Kasumi-1 (cell line): Measurements from ENCODE around the gene LAMTOR2.

Experiments used
- DNase-seq, 2 experiments: peaks; one replicate each; lab custom pipeline; 2025; lab: John Stamatoyannopoulos, UW

The LAMTOR2 gene

DNA sequence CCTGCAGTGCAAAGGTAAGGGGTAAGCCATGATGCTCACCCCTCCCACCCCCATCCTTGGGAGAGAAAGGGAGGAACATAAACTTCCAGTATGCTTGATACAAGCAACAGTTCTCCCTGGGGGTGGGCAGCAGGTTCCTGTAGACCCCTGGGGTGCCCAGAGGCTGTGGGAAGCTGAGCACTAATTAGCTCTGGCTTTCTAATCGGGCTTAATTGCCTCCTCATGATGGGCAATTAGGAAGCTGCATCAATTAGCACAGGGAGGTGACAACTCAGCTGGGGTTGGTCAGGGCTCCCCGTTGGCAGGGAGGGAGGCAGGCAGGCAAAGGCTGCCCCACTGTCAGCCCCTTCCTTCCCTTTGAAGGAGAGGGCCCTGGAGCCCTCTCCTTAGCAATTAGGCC lies 44.2 kb downstream of the LAMTOR2 start:
- DNase-seq: no peak

DNA sequence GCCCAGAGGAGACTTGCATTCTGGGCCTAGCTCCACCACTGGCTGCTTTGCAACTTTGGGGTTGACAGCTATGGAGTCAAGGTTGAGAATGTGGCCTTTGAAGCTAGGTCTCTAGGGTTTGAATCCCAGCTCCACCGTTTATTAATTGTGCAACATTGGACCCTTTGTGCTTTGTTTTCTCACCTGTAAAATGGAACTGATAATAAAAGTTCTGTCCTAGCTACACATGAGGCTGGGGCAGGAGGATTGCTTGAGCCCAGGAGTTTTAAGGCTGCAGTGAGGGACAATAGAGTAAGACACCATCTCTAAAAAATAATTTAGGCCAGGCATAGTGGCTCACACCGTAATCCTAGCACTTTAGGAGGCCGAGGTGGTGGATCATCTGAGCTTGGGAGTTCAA lies 44.7 kb downstream of the LAMTOR2 start:
- DNase-seq: no peak

DNA sequence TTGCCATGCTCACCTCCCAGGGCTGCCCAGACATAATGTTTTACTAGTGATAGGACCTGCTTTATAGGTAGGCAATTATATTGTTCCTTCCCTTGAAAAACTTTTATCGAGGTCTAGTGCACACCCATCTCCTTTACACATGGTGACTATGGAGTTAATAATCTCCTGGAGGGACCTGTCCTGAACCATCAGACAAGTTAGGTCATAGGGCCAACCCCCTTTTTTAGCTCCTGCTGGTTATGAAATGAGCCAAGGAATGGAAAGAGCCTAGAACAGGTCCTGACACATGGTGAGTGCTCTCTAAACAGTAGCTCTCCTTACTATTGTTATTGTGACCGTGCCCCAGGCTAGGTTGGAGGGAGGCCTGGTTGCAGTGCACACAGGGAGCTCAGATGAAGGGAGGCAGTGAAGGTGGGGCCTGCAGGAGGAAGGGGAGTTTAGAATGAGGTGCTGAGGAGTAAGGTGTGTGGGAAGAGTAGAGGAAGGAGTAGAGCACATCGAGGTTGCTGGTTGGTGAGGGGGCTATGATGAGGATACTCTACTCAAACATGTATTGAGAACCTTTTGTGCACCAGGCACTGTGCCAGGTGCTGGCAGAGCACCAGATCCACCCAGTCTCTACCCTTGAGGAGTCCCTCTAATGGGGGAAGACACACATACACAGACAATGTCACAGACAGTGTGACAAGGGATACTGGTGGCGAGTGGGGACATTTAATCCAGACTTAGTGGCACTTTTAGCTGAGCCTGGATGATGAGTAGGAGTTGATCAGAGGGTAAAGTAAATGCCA lies 45.8 kb downstream of the LAMTOR2 start:
- DNase-seq: no peak

DNA sequence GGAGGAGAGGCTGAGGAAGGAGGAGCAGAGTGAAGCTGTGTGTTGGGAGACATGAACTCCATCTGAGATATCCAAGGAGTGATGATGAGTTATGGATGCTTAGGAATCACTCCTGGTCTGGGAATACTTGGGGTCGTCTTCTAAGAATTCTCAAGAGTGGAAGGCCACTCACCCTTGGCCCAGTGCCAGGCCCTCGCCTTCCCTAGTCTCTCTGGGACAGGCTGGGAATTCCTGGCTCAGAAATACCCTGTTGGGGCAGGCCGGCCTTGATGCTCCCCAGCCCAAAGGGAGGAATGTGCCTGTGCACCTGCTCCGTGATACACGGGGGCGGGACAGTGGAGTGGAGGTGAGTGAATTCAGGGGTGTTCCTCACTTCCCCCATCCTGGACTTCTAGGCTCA lies 47.3 kb downstream of the LAMTOR2 start:
- DNase-seq: no peak

DNA sequence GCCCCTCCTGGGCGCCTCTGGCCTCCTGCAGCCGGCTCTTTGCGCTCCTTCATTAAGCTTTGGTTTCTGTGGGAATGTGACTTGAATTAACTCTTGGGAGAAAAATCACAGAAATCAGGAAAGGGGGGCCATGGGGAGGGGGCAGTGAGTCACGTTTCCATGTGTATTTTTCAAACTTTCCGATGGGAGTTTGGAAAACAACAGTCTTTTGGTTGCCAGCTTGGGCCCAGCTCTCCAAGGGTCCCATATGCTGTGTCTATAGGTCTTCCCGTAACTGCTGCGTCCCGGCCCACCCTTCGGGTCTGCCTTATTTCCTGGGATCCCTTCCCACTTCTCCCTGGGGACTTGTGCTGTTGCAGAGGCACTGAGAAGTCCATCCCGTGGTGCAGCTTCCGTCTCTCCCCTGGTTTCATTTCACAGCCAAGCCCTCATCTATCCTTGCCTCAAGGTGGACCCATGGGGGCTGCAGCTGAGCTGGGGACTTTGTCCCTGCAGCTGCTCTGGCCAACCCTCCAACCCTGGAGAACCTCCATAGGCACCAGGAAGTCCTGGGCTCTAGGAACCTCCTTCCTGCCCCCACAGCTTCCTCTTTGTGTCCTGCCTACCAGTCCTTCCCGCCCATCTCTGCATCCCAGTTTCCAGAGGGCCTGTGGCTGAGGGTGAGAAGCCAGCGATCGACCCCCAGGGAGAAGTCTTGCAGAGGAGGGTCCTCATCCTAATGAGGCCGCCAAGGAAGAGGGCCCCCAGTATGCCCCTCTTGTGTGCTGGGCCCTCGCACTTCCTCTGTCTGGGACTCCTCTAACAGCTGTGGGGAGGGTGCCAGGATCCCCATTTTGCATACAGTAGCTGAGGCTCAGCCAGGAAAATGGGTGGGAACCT lies 48.3 kb downstream of the LAMTOR2 start:
- DNase-seq: peak; percentile 54 to 69

DNA sequence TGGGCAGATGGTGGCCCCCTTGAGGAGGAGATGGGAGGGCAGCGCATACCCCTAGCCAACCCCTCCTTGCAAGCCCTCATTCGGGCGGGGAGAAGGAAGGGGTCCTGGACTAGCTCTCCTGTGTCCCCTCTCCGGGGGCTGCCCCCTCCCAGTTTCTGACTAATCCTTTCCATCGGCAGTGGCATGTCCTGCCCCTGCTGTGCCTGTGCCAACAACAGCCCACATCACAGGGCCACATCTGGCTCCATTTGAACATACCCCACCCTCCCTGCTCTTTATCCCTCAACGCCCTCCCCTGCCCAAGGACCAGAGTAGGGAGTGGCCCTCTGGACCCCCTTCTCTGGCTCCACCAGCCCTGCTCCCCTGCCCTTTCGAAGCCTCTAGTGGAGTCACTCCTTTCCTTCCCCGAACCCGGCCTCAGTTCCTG lies 49.0 kb downstream of the LAMTOR2 start:
- DNase-seq: no peak

DNA sequence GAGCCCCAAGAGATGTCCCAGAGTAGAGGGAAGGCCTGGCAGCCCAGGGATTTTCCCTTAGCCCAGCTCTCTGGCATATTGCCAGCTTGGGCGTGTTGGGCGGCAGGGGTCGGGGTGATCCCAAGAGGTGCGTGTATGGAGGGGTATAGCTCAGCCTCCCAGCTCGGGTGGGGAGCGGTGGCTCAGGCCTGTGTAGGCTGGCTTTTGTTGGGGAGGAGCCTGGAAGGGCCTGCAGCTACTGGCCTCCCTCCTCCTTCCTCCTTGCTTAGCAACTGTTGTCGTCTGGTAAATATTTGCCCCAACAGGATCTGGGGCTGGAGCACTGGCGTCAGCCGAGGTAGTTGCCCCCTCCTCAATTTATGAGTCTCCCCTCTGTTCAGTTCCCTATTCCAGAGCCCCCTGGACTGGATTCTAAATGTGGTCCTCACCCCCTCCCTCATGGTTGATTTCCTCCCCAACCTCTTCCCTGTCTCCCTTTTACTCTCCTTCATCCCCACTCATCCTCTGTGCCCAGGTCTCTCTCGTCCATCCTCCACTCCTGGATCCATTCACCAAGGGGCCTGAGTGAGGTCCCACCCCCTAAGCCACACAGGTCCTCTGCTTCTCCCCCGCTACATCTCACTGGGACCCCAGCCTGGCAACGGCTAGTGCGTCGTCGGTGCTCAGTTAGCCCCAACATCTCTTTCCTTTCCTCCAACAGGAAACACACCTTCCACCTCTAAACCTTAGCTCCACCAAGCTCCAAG lies 49.7 kb downstream of the LAMTOR2 start:
- DNase-seq: peak; percentile 36 to 37

DNA sequence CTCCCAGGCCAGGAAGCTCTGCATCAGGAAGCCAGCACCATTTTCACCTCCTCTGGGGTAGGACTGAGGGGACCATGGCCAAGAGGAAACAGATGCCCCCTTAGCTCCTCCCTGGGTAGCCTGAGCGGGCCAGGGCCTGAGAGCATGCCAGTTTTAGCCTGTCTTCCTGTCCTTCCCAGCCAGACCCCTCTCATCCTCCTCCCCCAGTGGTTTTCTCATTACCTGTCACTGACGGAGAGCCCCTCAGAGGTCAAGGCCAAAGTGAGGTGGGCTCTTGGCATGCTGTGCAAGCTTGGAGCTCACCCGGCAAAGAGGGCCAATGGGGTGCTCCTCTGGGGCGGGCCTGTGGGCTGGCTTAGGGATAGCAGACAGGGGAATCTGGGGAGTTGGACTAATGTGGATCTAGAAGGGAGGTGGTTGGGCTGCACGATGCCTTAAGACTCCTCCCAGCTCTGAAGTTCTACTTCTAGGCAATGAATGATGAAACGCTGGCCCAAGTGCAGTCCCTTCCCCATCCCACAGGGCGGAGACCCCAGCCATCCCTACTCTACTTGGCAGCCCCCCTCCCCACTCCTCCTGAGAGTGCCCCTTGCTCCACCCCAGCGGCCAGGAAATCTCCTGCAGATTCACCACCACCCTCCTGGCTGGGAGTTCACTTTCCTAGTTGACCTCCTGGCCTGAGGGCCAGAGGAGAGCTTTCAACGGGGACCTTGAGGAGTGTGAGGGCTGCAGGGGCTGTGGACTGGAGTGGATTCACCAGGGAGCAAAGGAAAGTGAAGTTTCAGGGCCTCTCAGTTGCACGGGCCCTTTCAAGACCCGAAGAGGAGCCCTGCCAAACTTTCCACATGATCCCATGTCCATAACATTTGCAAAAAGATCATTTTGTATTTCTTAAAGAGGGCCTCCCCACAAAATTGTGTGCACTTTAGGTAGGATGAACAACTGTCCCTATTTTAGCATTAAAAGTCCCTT lies 50.6 kb downstream of the LAMTOR2 start:
- DNase-seq: no peak

DNA sequence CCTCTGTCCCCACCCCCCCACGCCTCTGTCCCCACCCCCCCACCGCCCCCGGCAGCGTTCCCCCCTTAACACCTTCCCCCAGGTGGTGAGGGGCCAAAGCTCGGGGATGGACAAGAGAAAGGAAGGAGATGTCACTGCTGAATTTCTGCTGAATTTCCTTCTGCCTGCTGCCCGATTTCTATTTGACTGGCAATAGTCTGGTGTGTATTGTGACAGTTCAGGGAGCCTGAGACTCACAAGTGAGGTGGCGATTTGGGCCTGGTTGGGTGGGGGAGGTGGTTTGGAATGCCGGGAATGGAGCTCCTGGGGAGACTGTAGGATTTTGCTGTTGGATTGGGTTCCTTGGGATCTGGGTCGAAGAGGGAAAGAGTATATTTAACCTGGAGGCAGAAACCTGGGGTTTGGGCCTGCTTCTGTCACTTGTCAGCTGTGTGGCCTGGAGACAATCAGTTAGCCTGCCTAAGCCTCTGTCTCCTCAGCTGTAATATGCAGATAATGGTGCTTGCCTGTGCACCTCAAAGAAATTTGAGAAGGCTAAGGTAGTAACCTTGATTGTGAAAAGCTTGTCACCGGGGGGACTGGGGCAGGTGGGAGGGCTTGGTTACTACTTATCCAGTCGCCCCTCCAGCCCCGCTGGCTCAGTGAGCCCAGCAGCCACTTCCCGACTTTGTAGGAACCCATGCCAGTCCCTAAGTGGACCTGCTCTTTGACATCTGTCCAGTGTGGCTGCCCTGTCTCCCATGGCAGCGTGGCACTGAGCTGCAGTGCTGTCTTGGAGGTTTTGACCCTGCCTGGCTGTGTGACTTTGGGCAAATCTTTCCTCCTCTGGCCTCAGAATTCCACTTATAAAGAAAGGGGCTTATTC lies 52.3 kb downstream of the LAMTOR2 start:
- DNase-seq: no peak

DNA sequence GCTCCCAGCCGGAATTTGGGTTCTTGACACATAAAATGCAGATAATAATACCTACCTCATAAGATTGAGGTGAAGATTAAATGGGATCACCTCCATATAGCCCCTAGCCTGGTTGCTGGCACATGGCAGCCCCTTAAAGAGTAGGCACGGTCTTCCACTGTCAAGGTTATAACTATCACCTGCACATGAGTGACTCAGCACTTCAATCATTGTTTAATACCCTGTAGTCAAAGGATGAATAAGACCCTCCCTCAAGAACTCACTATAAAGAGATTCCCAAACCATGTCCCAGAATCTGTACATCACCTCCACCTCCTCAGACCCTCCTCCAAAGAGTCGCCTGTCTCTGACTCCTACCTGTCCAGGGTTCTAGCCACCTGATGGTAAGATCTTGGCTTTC lies 53.5 kb downstream of the LAMTOR2 start:
- no peak for DNase-seq
